HG02943 (cell line): ENCODE results near the gene EIPR1.
"Not testable (repeated sequence)": the region's sequence is repeated elsewhere in the genome, so short reads cannot be mapped to it uniquely, and the experiment has no call there.

Experiments
- ATAC-seq: cut with Tn5 transposase; IDR thresholded peaks from one replicate; pipeline ENCODE4 v1.9.1; 2021; ENCODE audit warnings: mild to moderate bottlenecking, low read depth, moderate library complexity; ENCODE audit not compliant: unreplicated experiment

Gene EIPR1

DNA sequence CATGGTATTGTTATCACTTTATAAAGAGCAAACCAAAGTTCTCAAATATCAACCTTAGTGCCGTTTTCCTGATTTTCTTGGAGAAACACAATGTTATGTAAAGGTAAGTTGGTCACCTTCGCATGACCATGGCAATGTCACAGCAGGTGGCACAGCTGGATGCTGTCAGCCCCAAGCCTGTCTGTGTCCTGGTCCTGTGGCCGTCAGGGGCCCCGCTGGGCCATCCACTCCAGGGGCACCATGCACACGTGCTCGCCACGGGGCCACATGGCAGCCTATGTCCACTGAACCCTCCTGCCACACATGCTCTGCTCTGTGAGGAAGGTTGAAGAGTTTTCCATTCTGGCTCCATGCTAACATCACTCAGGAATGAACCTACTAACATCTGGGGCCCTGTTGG is 85.9 kb downstream of the EIPR1 start:
- ATAC-seq: no peak

- ATAC-seq: no peak
Observed at GRCh38 chr2:3291113-3291512, 86.5 kb downstream of the EIPR1 start.

- ATAC-seq: no peak
Observed at GRCh38 chr2:3290655-3291054, 87.0 kb downstream of the EIPR1 start.

DNA sequence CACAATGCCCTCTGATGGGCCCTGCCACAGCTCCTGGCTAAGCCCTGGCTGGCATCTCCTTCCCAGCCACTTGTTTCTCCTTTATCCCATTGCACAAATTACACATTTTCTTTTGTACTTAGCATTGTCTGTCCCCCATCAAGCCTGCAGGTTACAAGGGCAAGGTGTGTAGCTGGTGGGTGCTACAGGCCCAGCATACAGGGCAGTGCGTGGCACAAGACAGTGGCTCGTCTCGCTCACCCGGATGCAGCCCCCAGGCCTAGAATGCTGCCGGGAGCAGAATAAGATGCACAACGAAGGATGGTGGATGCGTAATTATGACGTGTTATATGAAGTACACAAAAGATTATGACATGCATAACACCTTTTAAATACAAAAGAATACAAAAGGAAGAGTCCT is 87.6 kb downstream of the EIPR1 start:
- ATAC-seq: no peak

DNA sequence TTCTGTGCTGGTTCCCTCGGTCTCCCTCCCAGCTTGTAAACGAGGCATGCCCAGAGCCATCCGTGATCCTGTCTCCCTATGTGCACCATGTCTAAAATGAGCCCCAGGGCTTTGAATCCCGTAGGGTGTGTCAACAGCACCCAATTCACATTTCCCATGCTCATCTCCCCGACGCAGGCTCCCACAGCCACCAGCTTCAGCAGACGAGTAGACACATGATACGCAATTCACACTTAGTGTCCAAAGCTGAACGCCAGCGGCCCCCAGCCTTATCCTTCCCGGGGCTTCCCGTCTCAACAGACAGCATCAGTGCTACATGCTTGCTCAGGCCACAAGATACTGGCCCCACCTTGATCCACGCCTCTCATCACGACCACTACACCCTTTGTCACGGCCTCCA is 88.1 kb downstream of the EIPR1 start:
- no peak for ATAC-seq

DNA sequence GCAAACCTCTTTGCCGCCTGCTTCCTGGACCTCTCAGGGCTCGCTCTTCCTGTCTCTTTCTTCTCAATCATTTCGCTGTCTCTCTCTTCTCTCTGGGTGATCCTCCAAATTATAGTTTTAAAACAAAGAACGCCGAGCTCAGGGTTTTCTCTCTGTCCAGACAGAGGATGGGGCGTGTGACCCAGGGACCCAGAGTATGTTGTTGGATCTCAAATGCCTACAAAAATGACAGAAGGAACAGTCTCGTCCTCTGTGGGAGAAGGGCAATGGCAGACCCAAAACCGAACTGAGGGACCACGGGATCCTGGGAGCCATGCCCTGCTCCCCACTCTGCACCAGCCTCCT is 88.5 kb downstream of the EIPR1 start:
- ATAC-seq: no peak

DNA sequence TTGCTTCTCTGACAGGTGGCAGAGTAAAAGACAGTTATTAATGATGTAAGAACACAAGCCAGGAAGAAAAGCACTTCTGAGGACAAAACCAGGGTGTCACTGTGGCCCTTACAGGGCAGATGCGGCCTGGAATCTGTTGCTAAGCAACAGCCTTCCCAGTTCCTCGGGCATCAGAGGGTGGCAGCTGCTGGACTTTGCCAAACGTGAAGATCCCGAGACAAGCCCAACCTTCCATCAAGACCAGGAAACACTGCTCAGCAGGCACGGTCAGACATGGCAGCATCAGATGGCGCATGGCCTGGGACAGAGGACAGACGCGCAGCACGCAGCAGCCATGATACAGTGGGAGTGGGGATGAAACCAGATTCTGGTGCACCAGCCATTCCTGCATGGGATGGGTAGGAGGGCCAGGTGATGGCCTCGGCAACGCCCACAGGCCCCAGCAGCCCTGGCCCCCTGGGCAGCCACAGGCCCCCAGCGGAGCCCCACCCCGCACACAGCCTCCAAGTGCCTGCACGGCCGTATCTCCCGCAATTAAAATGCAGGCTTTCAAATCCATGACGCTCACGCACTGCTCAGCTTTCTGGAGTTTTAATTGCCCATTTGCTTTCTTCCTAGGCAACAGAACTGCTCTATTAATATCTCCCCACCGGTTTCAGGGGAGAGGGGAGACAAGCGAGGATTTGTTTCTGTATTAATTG is 89.0 kb downstream of the EIPR1 start:
- no peak for ATAC-seq

GRCh38 chr2:3287896-3288295 is 89.7 kb downstream of the EIPR1 start:
- no peak for ATAC-seq

DNA sequence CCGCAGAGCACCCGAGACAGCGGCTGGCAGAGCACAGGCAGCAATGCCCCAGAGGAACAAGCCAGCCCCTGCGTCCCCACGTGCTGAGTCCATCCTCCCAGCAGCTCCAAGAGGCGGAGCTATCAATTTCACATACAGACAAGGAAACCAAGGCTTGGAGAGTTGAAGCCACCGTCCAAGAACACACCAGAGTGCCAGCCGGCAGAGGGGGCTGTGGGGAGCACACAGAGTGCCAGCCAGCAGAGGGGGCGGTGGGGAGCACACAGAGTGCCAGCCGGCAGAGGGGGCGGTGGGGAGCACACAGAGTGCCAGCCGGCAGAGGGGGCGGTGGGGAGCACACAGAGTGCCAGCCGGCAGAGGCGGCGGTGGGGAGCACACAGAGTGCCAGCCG is 91.0 kb downstream of the EIPR1 start:
- not testable (repeated sequence) for ATAC-seq

DNA sequence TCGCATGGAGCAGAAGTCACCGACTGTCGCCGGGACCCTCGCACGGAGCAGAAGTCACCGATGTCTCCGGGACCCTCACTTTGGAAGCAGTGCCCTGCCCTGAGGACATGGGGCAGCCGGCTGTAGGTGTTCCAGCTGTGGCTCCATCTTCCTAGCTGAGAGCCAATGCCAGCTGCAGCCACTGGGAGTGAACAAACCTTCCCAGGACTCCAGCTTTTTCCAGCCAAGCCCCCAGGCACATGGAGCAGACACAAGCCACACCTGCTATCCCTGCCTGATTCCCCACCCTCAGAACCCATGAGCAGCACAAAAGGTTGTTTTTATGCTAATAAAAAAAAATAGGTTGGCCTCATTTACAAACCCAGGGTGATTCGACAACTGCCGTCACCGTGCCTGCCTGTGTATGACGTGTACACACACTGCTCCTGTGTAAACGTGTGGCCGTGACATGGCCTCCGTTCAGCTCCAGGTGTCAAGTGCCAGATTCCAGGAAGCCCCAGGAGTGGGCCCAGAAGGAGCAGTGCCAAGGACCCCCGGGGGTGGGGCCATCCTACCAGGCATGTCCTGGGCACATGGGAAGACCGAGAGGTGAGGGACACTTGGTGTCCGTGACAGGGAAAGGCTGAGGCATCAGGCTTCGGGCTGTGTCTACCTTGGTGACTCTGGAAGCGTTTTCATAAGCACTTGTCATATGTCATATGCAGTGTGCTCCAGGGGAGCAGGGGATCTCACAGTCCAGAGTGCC is 91.5 kb downstream of the EIPR1 start:
- ATAC-seq: no peak

GRCh38 chr2:3284657-3285630 is 92.7 kb downstream of the EIPR1 start:
- no peak for ATAC-seq

GRCh38 chr2:3283876-3284656 is 93.6 kb downstream of the EIPR1 start:
- ATAC-seq: not testable (repeated sequence)

DNA sequence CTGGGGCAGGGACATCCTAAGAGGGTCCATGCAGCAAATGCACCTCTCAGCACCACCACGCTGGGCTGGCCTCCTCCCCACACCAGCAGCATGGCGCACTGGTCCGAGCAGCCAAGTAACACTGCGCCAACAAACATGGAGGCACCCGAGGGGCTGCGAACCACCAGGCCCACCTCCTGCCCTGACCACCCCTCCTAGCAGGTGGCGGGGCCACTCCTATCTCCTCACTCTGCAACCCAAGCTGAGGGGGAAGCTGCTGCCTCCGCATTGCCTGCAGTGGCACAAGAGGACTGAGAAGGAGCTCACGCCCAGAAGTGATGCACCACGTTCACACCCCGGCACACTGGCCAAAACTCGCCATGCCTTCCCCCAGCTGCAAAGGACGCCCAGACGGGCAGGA is 94.4 kb downstream of the EIPR1 start:
- ATAC-seq: no peak

GRCh38 chr2:3282056-3282998 is 95.3 kb downstream of the EIPR1 start:
- ATAC-seq: no peak

- ATAC-seq: no peak
Observed at GRCh38 chr2:3280683-3281520, 96.7 kb downstream of the EIPR1 start.

DNA sequence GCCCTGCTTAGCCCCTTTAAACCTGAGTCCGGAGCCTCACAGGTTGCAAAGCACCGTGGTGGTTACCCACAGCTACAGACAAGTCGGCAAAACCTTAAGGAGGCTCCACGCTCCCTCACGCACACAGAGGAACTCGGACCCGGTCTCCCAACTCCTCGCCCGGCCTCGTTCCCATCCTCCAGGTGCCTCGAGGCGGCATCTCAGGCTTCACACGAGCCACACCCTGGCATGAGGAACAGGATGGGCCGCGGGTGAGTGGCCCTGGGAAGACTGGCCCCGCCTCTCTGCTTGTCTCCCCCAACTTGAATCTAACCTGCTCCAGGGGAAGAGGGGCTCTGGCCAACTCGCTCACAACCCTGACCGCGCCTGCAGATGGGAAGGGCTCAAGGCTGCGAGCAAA is 97.4 kb downstream of the EIPR1 start:
- no peak for ATAC-seq

- ATAC-seq: no peak
Observed at GRCh38 chr2:3279236-3279960, 98.2 kb downstream of the EIPR1 start.
